GM13976 (cell line): ENCODE data around the gene COX5A.

ENCODE experiments used
- DNase-seq: peaks from one replicate; pipeline ENCODE4 v3.0.0; 2012; ENCODE audit warnings: low spot score
- in situ Hi-C: fragments of 300-500 bp; cut with MboI; formaldehyde crosslinking; loops from one replicate; pipeline ENCODE4 v1.12.0; 2022; ENCODE audit warnings: low sequenced_read_pairs, mixed read lengths, inconsistent platforms; ENCODE audit not compliant: unreplicated experiment
- TF ChIP-seq, protein P1 (sequence below): IDR thresholded peaks from 2 replicates; pipeline ENCODE4 v1.5.1; 2012; ENCODE audit warnings: borderline replicate concordance, mild to moderate bottlenecking; ENCODE audit not compliant: insufficient read depth; ENCODE audit errors: extremely low read depth, missing control alignments, control extremely low read depth

Gene COX5A

GRCh38 chr15:74873756-74874424 is 64.0 kb downstream of the COX5A start:
- TF ChIP-seq, protein P1, sequence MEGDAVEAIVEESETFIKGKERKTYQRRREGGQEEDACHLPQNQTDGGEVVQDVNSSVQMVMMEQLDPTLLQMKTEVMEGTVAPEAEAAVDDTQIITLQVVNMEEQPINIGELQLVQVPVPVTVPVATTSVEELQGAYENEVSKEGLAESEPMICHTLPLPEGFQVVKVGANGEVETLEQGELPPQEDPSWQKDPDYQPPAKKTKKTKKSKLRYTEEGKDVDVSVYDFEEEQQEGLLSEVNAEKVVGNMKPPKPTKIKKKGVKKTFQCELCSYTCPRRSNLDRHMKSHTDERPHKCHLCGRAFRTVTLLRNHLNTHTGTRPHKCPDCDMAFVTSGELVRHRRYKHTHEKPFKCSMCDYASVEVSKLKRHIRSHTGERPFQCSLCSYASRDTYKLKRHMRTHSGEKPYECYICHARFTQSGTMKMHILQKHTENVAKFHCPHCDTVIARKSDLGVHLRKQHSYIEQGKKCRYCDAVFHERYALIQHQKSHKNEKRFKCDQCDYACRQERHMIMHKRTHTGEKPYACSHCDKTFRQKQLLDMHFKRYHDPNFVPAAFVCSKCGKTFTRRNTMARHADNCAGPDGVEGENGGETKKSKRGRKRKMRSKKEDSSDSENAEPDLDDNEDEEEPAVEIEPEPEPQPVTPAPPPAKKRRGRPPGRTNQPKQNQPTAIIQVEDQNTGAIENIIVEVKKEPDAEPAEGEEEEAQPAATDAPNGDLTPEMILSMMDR: no peak
- DNase-seq: no peak
- in situ Hi-C loops: no loop called here

- TF ChIP-seq, protein P1: no peak
- in situ Hi-C loops: no loop called here
- DNase-seq: peak; percentile 97
Observed at GRCh38 chr15:74873036-74873755, 64.7 kb downstream of the COX5A start, which contains the start of gene SCAMP2. TSS of gene SCAMP2 (minus strand) at chr15:74873365. CDS start at chr15:74873255, 110 bp downstream.

GRCh38 chr15:74872702-74873035 is 65.2 kb downstream of the COX5A start:
- in situ Hi-C loops: no loop called here
- TF ChIP-seq, protein P1: no peak
- DNase-seq: no peak

- TF ChIP-seq, protein P1: no peak
- DNase-seq: no peak
- in situ Hi-C loops: no loop called here
Observed at GRCh38 chr15:74870436-74871215, 67.2 kb downstream of the COX5A start.
